Astrocyte (in vitro differentiated cells and primary cell): ENCODE results near the gene SUGCT. TPM values are rescaled to one million over a fixed set of nuclear protein-coding genes. Genes with fewer than 3 reads are reported as not detected.

ENCODE experiments used
- DNase-seq: peaks from one replicate; pipeline ENCODE4 v3.0.0-alpha.2; 2010; ENCODE audit warnings: low read depth
- FAIRE-seq: peaks from 2 replicates; lab custom pipeline; 2011; peaks lifted over from hg19 to GRCh38; lab: Jason Lieb, UNC
- H2AFZ ChIP-seq: 2 replicates; pipeline ENCODE4 v1.6.0; 2012; ENCODE audit warnings: low read depth, low read length, inconsistent platforms
- H3K27ac ChIP-seq: 2 replicates; pipeline ENCODE4 v1.5.1; 2011; ENCODE audit warnings: low read depth, low read length, inconsistent platforms
- H3K27me3 ChIP-seq: 2 replicates; pipeline ENCODE4 v1.6.0; 2011; ENCODE audit warnings: low read length, inconsistent platforms; ENCODE audit not compliant: insufficient read depth
- H3K36me3 ChIP-seq: 2 replicates; pipeline ENCODE4 v1.5.1; 2011; ENCODE audit warnings: low read length, inconsistent platforms; ENCODE audit not compliant: insufficient read depth
- H3K4me1 ChIP-seq: 2 replicates; pipeline ENCODE4 v1.5.1; 2011; ENCODE audit warnings: low read length, inconsistent platforms; ENCODE audit not compliant: insufficient read depth
- H3K4me2 ChIP-seq: 2 replicates; pipeline ENCODE4 v1.6.0; 2012; ENCODE audit warnings: low read length, inconsistent platforms
- H3K4me3 ChIP-seq: 2 replicates; pipeline ENCODE4 v1.5.1; 2011; ENCODE audit warnings: low read depth, mild to moderate bottlenecking, low read length, inconsistent platforms; ENCODE audit not compliant: insufficient read depth
- H3K79me2 ChIP-seq: 2 replicates; pipeline ENCODE4 v1.6.0; 2012; ENCODE audit warnings: mild to moderate bottlenecking, low read length, inconsistent platforms; ENCODE audit not compliant: insufficient read depth
- H3K9ac ChIP-seq: 2 replicates; pipeline ENCODE4 v1.6.0; 2012; ENCODE audit warnings: mild to moderate bottlenecking, low read length, inconsistent platforms
- H3K9me3 ChIP-seq: 2 replicates; pipeline ENCODE4 v1.5.1; 2012; ENCODE audit warnings: low read depth, mild to moderate bottlenecking, low read length, inconsistent platforms; ENCODE audit not compliant: insufficient read depth
- H4K20me1 ChIP-seq: 2 replicates; pipeline ENCODE4 v1.6.0; 2012; ENCODE audit warnings: low read length, inconsistent platforms; ENCODE audit not compliant: insufficient read depth
- H3K27ac Mint-ChIP-seq: one replicate; pipeline ENCODE4 v1.8.0; 2021; ENCODE audit warnings: mild to moderate bottlenecking, mixed read lengths; ENCODE audit not compliant: unreplicated experiment
- H3K27me3 Mint-ChIP-seq: one replicate; pipeline ENCODE4 v1.8.0; 2021; ENCODE audit warnings: low read depth, mixed read lengths; ENCODE audit not compliant: unreplicated experiment
- H3K36me3 Mint-ChIP-seq: one replicate; pipeline ENCODE4 v1.8.0; 2021; ENCODE audit warnings: low read depth, mixed read lengths; ENCODE audit not compliant: unreplicated experiment
- H3K4me1 Mint-ChIP-seq: one replicate; pipeline ENCODE4 v1.8.0; 2021; ENCODE audit warnings: low read depth, mixed read lengths; ENCODE audit not compliant: unreplicated experiment
- H3K4me3 Mint-ChIP-seq: one replicate; pipeline ENCODE4 v1.8.0; 2021; ENCODE audit warnings: mild to moderate bottlenecking, moderate library complexity, mixed read lengths; ENCODE audit not compliant: unreplicated experiment
- H3K9me3 Mint-ChIP-seq: one replicate; pipeline ENCODE4 v1.8.0; 2021; ENCODE audit warnings: mild to moderate bottlenecking, mixed read lengths; ENCODE audit not compliant: unreplicated experiment
- EZH2 ChIP-seq: IDR thresholded peaks from 2 replicates; pipeline ENCODE4 v1.6.1; 2012; ENCODE audit warnings: mild to moderate bottlenecking, low read length, inconsistent platforms; ENCODE audit not compliant: insufficient read depth
- total RNA-seq: library from RNA; stranded (reverse); gene quantifications from 2 replicates; pipeline ENCODE4 v1.2.1, GENCODE V29; 2021
- TF ChIP-seq, protein P1 (sequence below): IDR thresholded peaks from 2 replicates; pipeline ENCODE4 v1.5.1; 2011; ENCODE audit warnings: low read depth, mild to moderate bottlenecking, inconsistent platforms, low read length, moderate library complexity; ENCODE audit not compliant: insufficient read depth

Gene SUGCT
- total RNA-seq, 1 donor from 2014 or later: 15.5 TPM

DNA sequence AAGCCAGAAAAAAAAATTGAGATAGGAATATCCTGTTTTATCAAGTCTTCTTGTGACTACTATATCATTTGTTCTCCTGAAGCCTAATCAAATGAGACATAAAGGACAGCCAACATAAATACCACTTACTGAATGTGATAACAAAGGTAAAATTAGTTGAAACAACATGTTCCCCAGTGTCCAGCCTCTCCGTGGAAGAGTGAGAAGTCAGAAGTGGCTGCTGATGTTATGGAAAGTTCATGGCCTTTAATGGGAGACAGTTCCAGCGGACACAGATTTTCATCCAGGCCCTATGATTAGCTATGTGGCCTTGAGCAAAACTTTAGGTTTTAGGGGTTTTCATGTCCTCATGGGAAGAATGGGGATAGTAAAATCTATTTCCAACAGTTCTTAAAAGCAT lies 724.3 kb downstream of the SUGCT start:
- Histone ChIP-seq H3K27ac (no peak overlapping the region), H4K20me1 (no peaks in the 10 kb centered on the region), H3K27me3 (no peaks in the 10 kb centered on the region), H3K4me1 (no peaks in the 10 kb centered on the region), H3K36me3 (no peaks in the 10 kb centered on the region), H3K9me3 (no peaks in the 10 kb centered on the region), H3K9ac (no peak overlapping the region), H3K4me3 (no peak overlapping the region), H3K79me2 (no peaks in the 10 kb centered on the region), H3K4me2 (no peak overlapping the region), H2AFZ (no peak overlapping the region)
- FAIRE-seq (no peak), DNase-seq (no peak)
- Mint-ChIP-seq H3K4me1 (no peaks in the 10 kb centered on the region), H3K36me3 (peaks cover 6% of the 10 kb centered on the region), H3K4me3 (no peak overlapping the region), H3K9me3 (no peaks in the 10 kb centered on the region), H3K27me3 (peaks cover 2% of the 10 kb centered on the region), H3K27ac (no peak overlapping the region)
- TF ChIP-seq, protein P1, sequence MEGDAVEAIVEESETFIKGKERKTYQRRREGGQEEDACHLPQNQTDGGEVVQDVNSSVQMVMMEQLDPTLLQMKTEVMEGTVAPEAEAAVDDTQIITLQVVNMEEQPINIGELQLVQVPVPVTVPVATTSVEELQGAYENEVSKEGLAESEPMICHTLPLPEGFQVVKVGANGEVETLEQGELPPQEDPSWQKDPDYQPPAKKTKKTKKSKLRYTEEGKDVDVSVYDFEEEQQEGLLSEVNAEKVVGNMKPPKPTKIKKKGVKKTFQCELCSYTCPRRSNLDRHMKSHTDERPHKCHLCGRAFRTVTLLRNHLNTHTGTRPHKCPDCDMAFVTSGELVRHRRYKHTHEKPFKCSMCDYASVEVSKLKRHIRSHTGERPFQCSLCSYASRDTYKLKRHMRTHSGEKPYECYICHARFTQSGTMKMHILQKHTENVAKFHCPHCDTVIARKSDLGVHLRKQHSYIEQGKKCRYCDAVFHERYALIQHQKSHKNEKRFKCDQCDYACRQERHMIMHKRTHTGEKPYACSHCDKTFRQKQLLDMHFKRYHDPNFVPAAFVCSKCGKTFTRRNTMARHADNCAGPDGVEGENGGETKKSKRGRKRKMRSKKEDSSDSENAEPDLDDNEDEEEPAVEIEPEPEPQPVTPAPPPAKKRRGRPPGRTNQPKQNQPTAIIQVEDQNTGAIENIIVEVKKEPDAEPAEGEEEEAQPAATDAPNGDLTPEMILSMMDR: no peak
- TF ChIP-seq EZH2: no peak

DNA sequence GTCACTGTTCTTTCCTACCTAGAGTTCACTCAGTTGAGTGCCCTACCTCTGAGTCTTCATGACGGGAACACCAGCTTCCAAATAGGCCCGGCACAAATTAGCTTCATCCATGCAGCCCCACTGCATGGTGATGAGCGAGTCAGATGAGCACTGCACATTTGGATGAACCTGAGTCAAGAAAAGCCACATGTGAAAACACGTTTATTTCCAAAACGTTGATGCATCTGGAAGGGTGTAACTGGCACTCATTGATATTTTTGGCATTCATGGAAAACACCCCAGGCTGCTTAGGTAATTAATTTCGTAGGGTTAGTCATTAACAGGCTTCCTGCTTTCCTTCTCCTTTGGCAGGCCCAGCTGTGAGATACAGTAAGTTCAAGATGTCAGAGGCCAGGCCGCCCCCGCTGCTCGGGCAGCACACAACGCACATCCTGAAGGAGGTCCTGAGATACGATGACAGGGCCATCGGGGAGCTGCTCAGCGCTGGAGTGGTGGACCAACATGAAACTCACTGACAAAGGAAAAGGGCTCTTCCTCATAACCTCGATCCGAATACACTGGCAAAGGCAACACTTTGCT lies 725.2 kb downstream of the SUGCT start:
- no peak for FAIRE-seq
- no peaks in the 10 kb centered on the region for H3K36me3 ChIP-seq
- H2AFZ ChIP-seq: no peak overlapping the region

More for the DNA sequence above, 725.2 kb downstream of the SUGCT start:
- Mint-ChIP-seq H3K4me1 (peaks cover 6% of the 10 kb centered on the region), H3K27me3 (peaks cover 2% of the 10 kb centered on the region), H3K27ac (no peak overlapping the region), H3K4me3 (no peak overlapping the region), H3K9me3 (no peaks in the 10 kb centered on the region), H3K36me3 (peaks cover 6% of the 10 kb centered on the region)
- Histone ChIP-seq H3K9ac (no peak overlapping the region), H3K4me1 (no peaks in the 10 kb centered on the region), H3K79me2 (no peaks in the 10 kb centered on the region), H3K4me2 (no peak overlapping the region), H4K20me1 (no peaks in the 10 kb centered on the region), H3K27ac (no peak overlapping the region), H3K27me3 (no peaks in the 10 kb centered on the region), H3K4me3 (no peak overlapping the region), H3K9me3 (no peaks in the 10 kb centered on the region)
- no peak for DNase-seq
- TF ChIP-seq, protein P1: no peak
- no peak for TF ChIP-seq EZH2
